Measurements from ENCODE around the gene OR52E6.

GRCh38 chr11:5887661-5888060 lies 46.0 kb upstream of the OR52E6 start:
- TF ChIP-seq POLR2AphosphoS5 (IDR thresholded peaks at IDR 0.05) (no peak), CTCF (IDR thresholded peaks at IDR 0.05 in 8 of 11, conservative IDR thresholded peaks at IDR 0.05 in 3 of 11) (no peak)

All from spleen (tissue), 7 donors.